Urinary bladder (tissue), 4 donors: ENCODE measurements around the gene LSP1. TPM values are rescaled to one million over a fixed set of nuclear protein-coding genes. Genes with fewer than 3 reads are reported as not detected.

Experiments used
- DNase-seq: peaks from one replicate; pipeline ENCODE4 v3.0.0-alpha.2; 2015; ENCODE audit errors: extremely low spot score
- H3K27ac ChIP-seq: one replicate; pipeline ENCODE4 v1.5.1; 2013; ENCODE audit warnings: low read depth, mild to moderate bottlenecking, moderate library complexity
- H3K36me3 ChIP-seq: one replicate; pipeline ENCODE4 v1.6.1; 2013; ENCODE audit warnings: mild to moderate bottlenecking, moderate library complexity; ENCODE audit not compliant: insufficient read depth
- H3K4me1 ChIP-seq: one replicate; pipeline ENCODE4 v1.6.1; 2013; ENCODE audit warnings: mild to moderate bottlenecking, moderate library complexity; ENCODE audit not compliant: insufficient read depth
- H3K4me3 ChIP-seq: one replicate; pipeline ENCODE4 v1.5.1; 2013; ENCODE audit warnings: low read depth, low read length
- WGBS: extraction: QIAGEN DNeasy Blood & Tissue Kit; methylation state at CpG from one replicate; pipeline ENCODE4 v1.1.7; 2013; 5-methylcytosine and 5-hydroxymethylcytosine counted together
- polyA plus RNA-seq: library from polyadenylated mRNA; stranded (reverse); fragments of 200-250 nt; gene quantifications from one replicate; pipeline ENCODE4 v1.2.3, GENCODE V29; 2013
- total RNA-seq: library from RNA; depleted of rRNA; stranded (reverse); fragments of >200 nt; gene quantifications from one replicate; pipeline ENCODE4 v1.2.3, GENCODE V29; 2014
- donor health status: healthy with polysubstance abuse.
- donor health status: healthy.

LSP1 gene
- total and polyA plus RNA-seq, 2 donors, result 50.7 to 160 TPM

DNA sequence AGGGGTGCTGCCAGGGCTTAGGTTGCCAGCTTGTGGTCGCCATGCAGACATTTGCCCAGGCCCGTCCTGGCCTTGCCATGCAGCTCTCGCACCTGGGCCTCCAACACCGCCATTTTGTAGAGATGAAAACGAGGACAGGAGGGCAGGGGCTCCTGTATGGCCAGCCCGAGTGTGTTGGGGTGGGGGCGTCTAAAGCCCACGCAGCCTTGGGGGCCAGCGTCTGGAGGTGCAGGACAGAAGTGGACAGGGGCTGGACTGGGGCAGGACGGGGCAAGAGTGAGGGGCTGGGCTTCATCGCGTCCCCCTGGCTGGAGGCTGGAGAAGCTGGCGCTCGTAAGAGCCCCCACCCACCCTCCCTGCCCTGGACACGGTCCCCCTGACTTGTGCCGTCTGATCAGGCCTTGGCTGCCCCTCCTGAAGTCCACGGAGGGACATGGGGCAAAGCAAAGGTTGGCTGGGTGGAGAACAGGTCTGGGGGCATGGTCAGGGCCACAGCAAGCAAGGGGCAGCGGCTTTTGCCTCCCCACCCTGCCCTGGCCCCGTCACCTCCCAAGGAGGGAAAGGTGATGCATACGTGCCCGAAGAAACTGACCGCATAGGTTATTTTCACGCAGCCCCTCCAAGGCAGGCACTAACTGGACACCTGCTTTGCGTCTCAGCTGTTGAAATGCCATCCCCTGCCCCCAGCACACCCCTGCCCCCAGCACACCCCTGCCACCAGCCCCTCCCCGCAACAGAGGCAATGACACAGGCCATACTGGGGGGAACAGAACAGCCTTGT, 67.4 kb downstream of the LSP1 start:
- 92% methylated on average over 25 of the region's 25 CpGs for WGBS
- Histone ChIP-seq H3K4me3 (no peak overlapping the region), H3K27ac (no peak overlapping the region)

DNA sequence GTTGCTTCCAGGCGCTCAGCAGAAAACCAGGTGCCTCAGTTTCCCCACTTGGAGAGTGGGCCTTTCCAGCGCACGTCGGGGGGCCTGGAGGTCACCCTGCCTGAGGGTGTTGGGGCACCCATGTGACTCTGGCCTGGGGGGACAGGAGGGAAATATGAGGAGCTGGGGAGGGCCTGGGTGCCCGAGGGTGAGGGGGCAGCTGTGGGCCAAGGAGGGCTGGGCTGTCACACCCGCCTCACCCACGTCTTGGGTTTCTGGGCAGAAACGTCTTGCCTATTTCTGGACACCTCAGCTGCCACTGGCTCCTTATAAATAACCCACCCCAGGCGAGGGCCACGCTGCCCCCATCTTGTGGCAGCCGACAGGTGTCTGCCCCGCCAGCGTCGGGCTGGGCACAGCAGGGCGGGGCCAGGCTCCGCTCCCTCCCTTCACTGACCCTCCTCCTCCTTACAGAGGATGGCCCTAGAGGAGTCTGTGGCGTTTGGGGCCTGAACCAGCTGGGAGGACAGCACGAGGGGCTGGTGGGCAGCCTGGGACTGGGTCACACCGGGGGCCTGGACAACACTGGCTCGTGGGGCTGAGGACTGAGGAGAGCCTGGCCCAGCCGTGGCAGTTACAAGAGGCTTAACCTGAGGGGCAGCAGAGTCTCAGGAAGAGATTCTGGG, 68.2 kb downstream of the LSP1 start:
- no peaks in the 10 kb centered on the region for H3K4me1 ChIP-seq
- DNase-seq, result no peak
- H3K36me3 ChIP-seq, result no peaks in the 10 kb centered on the region
- 75% methylated on average over 21 of the region's 21 CpGs for WGBS
- no peak overlapping the region for H3K4me3 ChIP-seq
- peak overlapping the region; percentile 46 for H3K27ac ChIP-seq

More for the DNA sequence above, 67.4 kb downstream of the LSP1 start:
- no peak for DNase-seq
- no peaks in the 10 kb centered on the region for H3K4me1 ChIP-seq
- no peaks in the 10 kb centered on the region for H3K36me3 ChIP-seq

DNA sequence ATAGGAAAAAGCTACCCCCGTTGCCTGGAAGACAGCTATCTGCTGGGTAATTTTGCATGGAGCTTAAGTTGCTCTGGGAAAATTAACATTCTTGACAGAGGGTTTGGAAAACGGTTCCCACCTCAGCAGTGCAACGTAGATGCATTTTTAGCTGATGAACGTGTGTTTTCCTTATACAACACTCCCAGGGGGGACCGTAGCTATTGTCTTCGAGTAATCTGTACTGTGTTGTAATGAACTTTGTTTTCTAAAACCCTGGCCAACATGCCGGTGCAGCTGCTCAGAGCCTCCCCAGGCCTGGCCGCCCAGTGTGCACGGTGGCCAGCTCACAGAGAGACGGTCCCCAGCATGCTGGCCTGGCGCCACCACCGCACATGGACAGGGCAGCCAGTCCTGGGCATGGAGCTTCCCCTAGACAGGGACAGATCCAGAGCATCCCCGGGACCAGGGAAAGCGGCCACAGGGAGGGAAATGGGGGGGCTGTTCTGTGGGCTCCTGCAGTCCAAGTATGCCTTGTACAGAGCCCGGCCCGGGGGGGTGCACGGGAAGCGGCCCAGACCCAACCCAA, 68.8 kb downstream of the LSP1 start:
- WGBS, result 45% methylated on average over 18 of the region's 18 CpGs
- Histone ChIP-seq H3K4me3 (no peak overlapping the region), H3K4me1 (no peaks in the 10 kb centered on the region), H3K36me3 (no peaks in the 10 kb centered on the region), H3K27ac (peak overlapping the region; percentile 46)
- no peak for DNase-seq

DNA sequence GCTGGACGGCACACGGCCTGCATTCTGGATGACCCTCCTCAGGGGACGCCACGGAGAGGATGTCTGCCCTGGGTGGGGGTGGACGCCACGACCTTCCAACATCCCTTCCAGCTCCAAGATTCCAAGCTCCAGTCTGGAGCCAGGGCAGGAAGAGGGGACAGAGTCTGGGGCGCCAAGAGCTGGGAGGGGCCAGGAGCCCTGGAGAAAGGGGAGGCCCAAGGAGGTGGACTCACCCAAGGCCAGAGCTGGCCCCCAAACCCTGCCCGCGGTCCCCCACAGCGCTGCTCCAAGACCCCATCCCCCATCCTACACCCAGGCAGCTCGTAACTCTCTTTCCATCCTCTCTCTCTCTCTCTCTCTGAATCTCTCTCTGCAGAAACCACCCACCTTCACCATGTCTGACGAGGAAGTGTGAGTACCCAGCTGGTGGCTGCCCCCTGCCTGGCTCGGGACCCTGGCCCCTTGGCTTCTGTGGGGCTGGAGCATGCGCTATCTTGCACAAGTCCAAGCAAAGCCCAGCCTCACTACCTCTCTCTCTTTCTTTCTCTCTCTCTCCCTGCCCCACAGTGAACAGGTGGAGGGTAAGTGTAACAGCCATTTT, 69.7 kb downstream of the LSP1 start:
- Histone ChIP-seq H3K4me1 (no peaks in the 10 kb centered on the region), H3K4me3 (no peak overlapping the region), H3K36me3 (no peaks in the 10 kb centered on the region), H3K27ac (no peak overlapping the region)
- 47% methylated on average over 14 of the region's 14 CpGs for WGBS
- no peak for DNase-seq

DNA sequence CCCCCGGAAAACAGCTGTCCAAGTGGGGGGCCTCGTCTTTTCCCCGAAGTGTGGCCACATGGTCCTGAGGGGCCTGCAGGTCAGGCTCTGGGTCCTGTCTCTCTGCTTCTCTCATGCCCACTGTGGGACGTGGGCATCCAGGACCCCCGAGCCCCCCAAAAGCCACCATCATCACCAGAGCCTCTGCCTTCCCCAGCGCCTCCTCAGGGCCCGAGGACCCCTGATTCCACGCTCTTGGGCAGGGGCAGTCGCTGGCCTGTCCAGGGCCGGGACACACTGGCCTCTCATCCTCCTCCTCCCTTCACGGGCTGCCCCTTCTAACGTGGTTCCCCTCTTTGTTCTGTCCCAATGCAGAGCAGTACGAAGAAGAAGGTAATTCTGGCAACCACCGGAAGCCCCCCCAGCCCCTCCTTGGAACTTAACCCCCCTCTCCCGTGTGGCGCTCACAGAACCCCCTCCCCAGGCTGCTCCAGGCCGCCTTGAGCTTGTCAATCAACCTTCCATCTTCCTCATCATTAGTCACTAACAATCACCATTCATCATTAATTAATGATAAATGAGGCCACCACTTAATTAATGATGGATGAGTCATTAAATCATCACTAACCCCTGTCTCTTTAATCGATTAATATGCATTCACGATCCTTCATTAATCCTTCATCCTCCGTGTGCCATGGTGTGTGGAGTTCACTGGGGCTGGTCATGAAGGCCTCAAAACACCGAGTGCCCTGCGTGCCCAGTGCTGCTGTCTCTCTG, 70.5 kb downstream of the LSP1 start:
- no peak overlapping the region for H3K27ac ChIP-seq
- DNase-seq, result no peak
- H3K4me1 ChIP-seq, result no peaks in the 10 kb centered on the region
- 90% methylated on average over 22 of the region's 22 CpGs for WGBS
- H3K36me3 ChIP-seq, result no peaks in the 10 kb centered on the region
- H3K4me3 ChIP-seq, result no peak overlapping the region

DNA sequence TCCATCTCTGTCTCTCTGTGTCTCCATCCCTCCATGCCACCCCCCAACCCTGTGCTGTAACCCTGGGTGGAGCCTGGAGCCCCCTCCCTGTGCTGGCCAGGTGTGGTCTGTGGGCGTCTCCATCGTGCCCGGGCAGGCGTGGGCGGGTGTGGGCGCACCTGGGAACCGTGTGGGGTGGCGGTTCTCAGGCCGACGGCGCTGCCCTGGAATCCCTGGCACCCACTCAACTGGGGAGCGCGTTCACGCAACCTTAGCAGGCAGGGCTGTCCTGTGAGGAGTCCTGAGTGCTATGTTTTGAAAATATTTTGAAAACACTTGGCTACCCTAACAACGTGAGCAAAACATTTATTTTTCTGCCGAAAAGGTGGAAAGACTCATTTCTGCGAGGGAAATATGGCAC, 71.3 kb downstream of the LSP1 start:
- Histone ChIP-seq H3K4me3 (no peak overlapping the region), H3K36me3 (no peaks in the 10 kb centered on the region)
- no peak for DNase-seq

DNA sequence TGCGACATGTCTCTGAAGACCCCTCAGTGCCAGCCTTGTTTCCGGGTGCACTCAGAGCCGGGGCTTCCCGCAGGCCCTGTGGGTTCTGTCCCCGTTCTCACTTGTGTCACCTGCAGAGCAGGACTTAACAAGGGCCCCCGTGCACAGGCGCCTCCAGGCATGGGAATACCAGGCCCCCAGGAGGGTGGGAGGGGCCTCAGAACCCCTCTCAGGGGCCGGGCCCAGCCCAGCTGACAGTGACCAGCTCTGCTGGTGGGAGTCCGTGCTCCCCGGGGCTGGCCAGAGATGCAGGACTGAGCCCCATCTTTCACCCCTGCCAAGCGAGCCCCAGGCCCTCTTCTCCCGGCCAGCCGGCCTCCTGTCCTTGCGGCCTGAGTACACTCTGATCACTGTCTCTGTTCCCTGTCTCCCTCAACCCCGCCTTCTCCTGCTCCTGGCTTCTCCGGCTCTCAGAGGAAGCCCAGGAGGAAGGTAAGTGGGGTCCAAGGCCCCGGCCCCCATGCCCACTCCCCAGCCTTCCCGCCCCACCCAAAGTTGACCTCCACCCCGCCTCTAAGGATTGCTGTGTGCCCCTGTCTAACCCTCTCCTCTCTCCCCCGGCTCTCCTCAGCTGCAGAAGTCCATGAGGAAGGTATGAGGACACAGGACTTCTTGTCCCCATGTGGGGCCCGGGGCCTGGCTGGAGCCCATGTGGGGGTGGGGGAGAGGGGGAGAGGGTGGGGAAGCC, 71.9 kb downstream of the LSP1 start:
- WGBS, result 79% methylated on average over 21 of the region's 21 CpGs
- Histone ChIP-seq H3K4me3 (no peak overlapping the region), H3K27ac (peak overlapping the region; percentile 49), H3K36me3 (no peaks in the 10 kb centered on the region), H3K4me1 (no peaks in the 10 kb centered on the region)
- DNase-seq, result no peak

More for the DNA sequence above, 71.3 kb downstream of the LSP1 start:
- 76% methylated on average over 17 of the region's 17 CpGs for WGBS
- no peaks in the 10 kb centered on the region for H3K4me1 ChIP-seq
- H3K27ac ChIP-seq, result peak overlapping the region; percentile 49

DNA sequence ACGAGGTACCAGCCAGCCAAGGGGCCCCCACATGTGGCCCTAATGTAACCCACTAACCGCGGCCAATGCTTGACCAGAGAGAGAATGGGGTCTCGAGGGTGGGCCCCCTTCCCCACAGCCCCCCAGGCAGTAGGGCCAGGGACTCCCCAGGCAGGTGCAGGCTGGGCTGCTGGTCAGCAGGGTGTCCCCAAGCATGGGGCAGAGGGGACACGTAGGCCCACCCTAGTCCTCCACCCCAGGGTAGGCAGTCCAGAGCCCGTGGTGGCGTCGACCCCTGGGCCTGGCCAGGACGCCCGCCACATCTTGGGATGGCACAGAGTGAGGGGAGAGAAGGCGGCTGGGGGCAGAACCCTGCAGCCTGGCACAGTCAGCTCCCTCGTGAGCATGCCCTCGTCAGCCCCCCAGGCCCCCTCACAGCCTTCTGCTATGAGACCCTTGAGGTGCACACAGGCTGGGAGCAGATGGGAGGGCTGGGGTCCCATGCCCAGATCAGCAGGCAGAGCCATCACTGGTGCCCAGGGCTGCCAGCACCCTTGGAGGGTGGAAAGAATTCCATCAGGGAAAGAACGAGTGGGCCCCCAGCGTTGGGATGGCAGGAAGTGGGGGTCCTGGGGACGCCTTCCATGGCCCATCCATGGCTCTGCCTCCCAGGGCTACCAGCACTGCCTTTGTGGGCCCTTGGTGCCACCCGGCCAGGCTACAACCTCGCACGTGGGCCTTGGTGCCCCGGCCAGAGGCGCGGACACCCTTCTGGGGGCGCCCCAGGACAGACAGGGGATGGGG, 72.7 kb downstream of the LSP1 start:
- Histone ChIP-seq H3K4me3 (no peak overlapping the region), H3K27ac (no peak overlapping the region), H3K4me1 (no peaks in the 10 kb centered on the region), H3K36me3 (no peaks in the 10 kb centered on the region)
- WGBS, result 92% methylated on average over 23 of the region's 23 CpGs
- DNase-seq, result no peak

DNA sequence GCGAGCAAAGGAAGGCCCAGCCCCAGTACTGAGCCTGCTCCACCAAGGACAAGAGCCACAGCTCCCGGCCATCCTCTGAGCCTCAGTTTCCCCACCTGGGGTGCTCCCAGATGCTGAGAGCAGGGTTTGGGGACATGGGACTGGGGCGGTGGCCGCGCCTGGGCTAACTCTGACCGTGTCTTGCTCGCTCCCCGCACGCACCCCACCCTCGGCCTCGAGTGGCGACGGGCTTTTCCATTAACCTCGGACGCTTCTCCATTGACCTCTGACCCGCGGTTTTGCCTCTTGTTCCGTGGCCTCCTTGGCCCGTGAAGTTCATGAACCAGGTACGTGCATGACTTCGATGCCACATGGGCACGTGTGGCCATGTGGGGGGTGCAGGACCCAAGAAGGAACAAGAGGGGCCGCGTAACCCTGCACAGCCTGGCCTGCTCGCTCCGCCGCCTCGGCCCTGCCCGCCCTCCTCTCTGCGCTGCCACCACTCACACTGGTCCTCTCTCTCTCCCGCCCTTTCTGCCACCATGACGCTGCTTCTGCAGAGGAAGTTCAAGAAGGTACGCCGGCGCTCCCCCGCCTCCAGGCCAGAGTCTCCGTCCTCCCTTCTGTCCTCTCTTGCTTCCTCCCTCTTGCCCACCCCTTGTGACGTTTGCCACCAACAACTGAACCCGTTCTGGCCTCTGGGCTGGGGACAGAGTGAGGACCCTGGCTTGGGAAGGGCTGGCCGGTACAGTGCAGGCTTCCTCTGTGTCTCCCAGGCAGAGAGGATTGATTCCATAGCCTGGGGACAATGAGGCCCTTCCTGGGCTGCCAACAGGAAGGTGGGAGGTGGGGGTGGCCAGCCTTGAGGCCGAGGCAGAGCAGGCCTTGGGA, 73.5 kb downstream of the LSP1 start:
- 88% methylated on average over 41 of the region's 41 CpGs for WGBS
- DNase-seq, result no peak
- Histone ChIP-seq H3K4me3 (no peak overlapping the region), H3K27ac (peak overlapping the region; percentile 82), H3K4me1 (no peaks in the 10 kb centered on the region), H3K36me3 (no peaks in the 10 kb centered on the region)

DNA sequence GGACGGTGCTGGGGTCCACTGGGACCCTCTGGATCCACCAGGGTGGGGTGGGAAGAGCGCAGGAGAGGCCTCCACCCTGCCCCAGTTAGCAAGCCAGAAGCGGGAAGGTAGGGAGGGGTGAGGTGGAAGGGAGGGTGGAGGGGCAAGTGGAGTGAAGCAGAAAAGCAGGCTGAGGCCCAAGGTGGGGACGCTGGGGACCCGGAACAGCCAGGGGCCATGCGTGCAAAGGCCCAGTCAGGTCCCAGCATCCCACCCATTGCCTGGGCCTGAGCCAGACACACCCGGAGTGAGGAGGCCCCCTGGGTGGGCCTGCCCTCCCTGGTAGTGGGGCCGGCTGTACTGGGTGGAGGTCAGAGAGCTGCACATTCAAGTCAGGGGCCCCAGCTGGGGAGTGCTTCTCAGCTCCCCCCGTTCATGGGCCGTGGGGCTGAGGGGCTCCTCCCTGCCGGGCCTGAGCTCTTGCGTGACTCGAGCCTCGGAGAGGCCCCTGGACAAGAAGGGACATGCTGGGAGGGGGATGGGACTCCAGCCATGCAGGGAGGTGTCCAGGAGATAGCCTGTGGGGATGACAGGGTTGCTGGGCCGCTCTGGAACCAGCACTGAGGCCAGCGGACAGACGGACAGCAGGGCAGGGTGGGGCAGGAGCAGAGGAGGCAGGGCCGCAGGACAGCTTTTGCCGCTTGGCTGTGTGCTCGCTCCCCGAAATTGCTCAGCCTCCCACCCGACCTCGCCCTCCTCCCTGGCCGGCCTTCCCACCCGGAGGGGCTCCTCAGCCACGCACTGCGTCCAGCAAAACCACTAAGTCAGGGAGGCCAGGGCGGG, 74.4 kb downstream of the LSP1 start:
- no peaks in the 10 kb centered on the region for H3K36me3 ChIP-seq
- 54% methylated on average over 28 of the region's 28 CpGs for WGBS
- H3K4me3 ChIP-seq, result no peak overlapping the region
- DNase-seq, result peak; percentile 79
- no peaks in the 10 kb centered on the region for H3K4me1 ChIP-seq
- H3K27ac ChIP-seq, result peak overlapping the region; percentile 82
